Naive B cell (primary cell): Measurements from ENCODE around the gene LRTM1. TPM values are rescaled to one million over a fixed set of nuclear protein-coding genes. Genes with fewer than 3 reads are reported as not detected.

Experiments used
- ATAC-seq, 2 donors: fragments of 150-1000 bp; cut with Tn5 transposase; 2 replicates each; pipeline ENCODE4 v1.10.0; 2021; ENCODE audit warnings: low read depth in 2 of 2, mild to moderate bottlenecking in 2 of 2, moderate library complexity in 2 of 2
- DNase-seq: peaks from one replicate; pipeline ENCODE4 v3.0.0; 2022
- H3K27ac Mint-ChIP-seq, 6 donors: one replicate each; pipeline ENCODE4 v1.8.0; 2020 to 2022; ENCODE audit warnings: mild to moderate bottlenecking in 6 of 6, mixed read lengths in 6 of 6, moderate library complexity in 5 of 6, inconsistent platforms in 2 of 6
- H3K27me3 Mint-ChIP-seq, 3 donors: one replicate each; pipeline ENCODE4 v1.8.0; 2021 to 2022; ENCODE audit warnings: mixed read lengths in 3 of 3, mild to moderate bottlenecking in 1 of 3
- H3K36me3 Mint-ChIP-seq, 2 donors: one replicate each; pipeline ENCODE4 v1.8.0; 2020 to 2022; ENCODE audit warnings: mixed read lengths in 2 of 2, inconsistent platforms in 1 of 2, mild to moderate bottlenecking in 1 of 2
- H3K4me1 Mint-ChIP-seq, 3 donors: one replicate each; pipeline ENCODE4 v1.8.0; 2020 to 2022; ENCODE audit warnings: mixed read lengths in 3 of 3, inconsistent platforms in 1 of 3, mild to moderate bottlenecking in 1 of 3, moderate library complexity in 1 of 3
- H3K4me3 Mint-ChIP-seq, 8 donors: one replicate each; pipeline ENCODE4 v1.8.0; 2020 to 2022; ENCODE audit warnings: mild to moderate bottlenecking in 8 of 8, mixed read lengths in 8 of 8, moderate library complexity in 8 of 8, inconsistent platforms in 2 of 8
- H3K9me3 Mint-ChIP-seq, 7 donors: one replicate each; pipeline ENCODE4 v1.8.0; 2020 to 2022; ENCODE audit warnings: mixed read lengths in 7 of 7, mild to moderate bottlenecking in 5 of 7, inconsistent platforms in 2 of 7, moderate library complexity in 1 of 7
- polyA plus RNA-seq, 6 donors: library from polyadenylated mRNA; unstranded; fragments of 300-500 nt; fragmentation: Illumina TruSeq; gene quantifications; one replicate each; pipeline ENCODE4 v1.2.3, GENCODE V29; 2021; ENCODE audit warnings: low read depth in 6 of 6

LRTM1 gene
- polyA plus RNA-seq, 6 donors from 2014 or later, result not detected

DNA sequence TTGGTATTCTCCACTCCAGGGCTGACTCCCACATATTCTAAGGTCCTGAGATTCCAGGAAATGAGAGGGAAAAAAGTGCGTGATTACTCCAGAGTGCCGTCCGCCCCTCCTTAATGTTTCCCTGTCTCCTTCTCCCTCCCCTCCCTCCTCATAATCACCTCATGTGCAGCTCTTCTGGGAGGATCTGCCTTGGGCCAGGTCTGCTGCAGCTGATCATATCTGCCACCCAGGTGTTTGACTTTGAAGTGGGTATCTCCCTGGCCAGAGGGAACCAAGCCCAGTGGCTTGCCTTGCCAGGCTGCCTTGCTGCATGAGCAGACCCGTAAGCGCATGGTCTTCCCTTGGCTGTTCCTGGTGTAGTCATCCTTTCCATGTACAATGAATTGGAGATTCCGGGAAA is 28.1 kb upstream of the LRTM1 start:
- no peak for DNase-seq
- H3K36me3 Mint-ChIP-seq, result no peaks in the 10 kb centered on the region
- ATAC-seq, result no peak
- H3K4me3 Mint-ChIP-seq, result no peak overlapping the region
- no peaks in the 10 kb centered on the region for H3K27me3 Mint-ChIP-seq
- H3K27ac Mint-ChIP-seq, result no peak overlapping the region
- H3K9me3 Mint-ChIP-seq, result peaks cover 0 to 4% (median 0%) of the 10 kb centered on the region in 7 donors
- H3K4me1 Mint-ChIP-seq, result no peaks in the 10 kb centered on the region

DNA sequence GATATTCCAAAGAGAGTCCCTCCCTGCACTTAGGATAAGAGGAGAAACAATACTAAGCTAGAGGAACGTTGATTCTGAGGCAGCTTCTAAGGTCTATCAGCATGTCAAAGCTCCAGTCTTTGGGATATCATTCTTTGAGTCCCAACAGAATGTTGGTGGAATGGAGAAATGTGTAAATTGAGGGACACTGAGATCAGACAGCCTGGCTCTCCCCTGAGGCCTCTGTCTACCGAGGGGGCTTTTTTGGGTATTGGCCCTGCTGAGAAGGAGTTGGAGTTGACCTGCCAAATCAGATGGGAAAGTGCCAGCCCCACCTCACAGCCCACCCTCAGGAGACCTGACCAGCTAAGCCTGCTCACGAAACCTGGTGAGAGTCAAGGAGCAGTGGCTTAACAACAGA is 27.6 kb upstream of the LRTM1 start:
- no peaks in the 10 kb centered on the region for H3K27me3 Mint-ChIP-seq
- no peaks in the 10 kb centered on the region for H3K36me3 Mint-ChIP-seq
- no peaks in the 10 kb centered on the region for H3K4me1 Mint-ChIP-seq
- no peak overlapping the region for H3K27ac Mint-ChIP-seq
- no peak overlapping the region for H3K4me3 Mint-ChIP-seq
- DNase-seq (no peak), ATAC-seq (no peak)
- H3K9me3 Mint-ChIP-seq, result peaks cover 0 to 4% (median 0%) of the 10 kb centered on the region in 7 donors

DNA sequence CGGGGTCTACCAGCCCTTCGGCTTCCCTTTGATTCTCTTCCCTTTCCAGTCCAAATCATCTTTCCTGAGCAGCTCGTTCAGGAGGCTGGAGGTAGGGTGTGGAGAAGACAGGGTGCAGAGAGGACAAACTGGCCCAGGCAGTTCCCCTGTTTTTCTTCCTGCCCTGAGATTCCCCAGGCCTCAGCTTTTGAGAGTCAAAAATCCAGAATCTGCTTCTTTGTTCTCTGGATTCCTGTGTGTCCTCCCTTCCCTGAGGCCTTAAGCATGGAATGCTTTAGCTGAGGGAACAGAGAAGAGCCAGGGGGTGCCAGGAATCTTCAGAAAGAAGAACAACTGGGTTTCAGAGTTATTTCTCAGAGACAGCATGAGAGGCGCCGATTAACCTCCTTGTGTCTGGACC is 26.7 kb upstream of the LRTM1 start:
- Mint-ChIP-seq H3K27me3 (no peaks in the 10 kb centered on the region), H3K4me3 (no peak overlapping the region), H3K36me3 (no peaks in the 10 kb centered on the region), H3K9me3 (peaks cover 0 to 4% (median 0%) of the 10 kb centered on the region in 7 donors), H3K27ac (no peak overlapping the region), H3K4me1 (no peaks in the 10 kb centered on the region)
- ATAC-seq (no peak), DNase-seq (no peak)

DNA sequence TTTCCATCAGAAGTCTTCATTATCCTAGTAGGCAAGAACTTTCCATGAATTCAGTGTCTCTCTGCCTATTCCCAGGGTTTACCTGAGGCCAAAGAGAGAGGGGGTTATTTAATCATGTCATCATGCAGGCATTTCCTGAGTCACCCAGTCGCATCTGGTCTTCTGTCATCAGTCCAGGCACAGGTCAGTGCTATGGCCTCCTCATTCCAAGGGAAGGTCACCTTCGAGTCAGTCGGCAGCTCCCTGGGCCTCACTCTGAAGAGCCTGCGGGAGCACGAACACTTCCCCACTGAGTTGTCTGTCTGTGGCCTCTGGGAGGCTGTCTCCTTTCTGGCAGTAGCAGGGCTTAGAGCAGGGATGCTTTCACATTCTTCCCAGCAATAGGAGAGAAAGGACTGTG is 26.2 kb upstream of the LRTM1 start:
- Mint-ChIP-seq H3K36me3 (no peaks in the 10 kb centered on the region), H3K27ac (no peak overlapping the region), H3K4me1 (no peaks in the 10 kb centered on the region), H3K27me3 (no peaks in the 10 kb centered on the region), H3K4me3 (no peak overlapping the region), H3K9me3 (peaks cover 0 to 4% (median 0%) of the 10 kb centered on the region in 7 donors)
- DNase-seq, result no peak
- ATAC-seq, result no peak

DNA sequence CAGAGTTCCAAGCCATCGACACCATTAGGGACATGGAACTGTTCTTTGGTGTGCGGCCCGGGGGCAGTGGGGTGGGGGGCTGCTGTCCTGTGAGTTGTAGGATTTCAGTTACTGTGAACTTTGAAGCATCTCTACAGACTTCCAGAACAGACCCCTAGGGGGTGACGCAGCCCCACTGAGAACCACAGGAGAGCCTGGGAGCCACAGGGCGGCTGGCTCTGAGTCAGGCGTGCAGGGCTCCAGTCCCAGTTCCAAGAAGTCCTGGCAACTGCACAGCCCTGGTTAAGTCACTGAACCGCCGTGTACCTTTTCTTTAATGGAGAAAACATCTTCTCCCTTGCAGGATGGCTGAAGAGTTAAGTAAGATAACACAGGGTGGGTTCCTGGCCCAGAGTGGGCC is 23.5 kb upstream of the LRTM1 start:
- Mint-ChIP-seq H3K27me3 (no peaks in the 10 kb centered on the region), H3K36me3 (no peaks in the 10 kb centered on the region), H3K27ac (no peak overlapping the region), H3K4me1 (no peaks in the 10 kb centered on the region), H3K9me3 (peaks cover 0 to 4% (median 0%) of the 10 kb centered on the region in 7 donors), H3K4me3 (no peak overlapping the region)
- ATAC-seq, result no peak
- no peak for DNase-seq

DNA sequence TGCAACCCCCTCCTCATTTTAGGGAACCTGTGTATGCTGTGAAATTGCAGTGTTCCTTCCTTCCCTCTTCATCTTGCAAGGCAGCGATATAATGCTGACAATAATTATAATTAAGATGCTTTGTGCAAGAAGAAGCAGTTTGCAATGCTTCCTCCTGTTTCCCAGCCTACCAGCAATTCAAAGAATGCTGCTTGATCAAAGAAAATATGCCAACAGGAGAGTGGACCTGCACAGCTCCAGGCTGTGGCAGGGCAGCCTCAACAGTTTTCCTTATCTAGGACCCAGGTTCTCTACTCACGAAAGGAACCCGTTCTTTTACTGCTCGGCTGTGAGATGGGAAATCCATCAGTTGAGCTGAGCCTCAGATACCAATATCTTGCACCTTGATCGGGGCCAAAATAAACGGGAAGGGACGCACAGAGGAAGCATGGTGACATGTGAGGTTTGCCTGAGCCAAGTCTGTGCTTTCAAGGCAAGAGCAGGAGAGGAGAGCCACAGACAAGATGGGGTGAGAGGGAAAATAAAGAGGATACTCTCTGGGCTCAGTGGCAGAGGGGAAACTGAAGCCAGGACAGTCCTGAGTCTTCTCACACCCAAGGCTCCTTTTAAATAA is 22.6 kb upstream of the LRTM1 start:
- no peak for ATAC-seq

DNA sequence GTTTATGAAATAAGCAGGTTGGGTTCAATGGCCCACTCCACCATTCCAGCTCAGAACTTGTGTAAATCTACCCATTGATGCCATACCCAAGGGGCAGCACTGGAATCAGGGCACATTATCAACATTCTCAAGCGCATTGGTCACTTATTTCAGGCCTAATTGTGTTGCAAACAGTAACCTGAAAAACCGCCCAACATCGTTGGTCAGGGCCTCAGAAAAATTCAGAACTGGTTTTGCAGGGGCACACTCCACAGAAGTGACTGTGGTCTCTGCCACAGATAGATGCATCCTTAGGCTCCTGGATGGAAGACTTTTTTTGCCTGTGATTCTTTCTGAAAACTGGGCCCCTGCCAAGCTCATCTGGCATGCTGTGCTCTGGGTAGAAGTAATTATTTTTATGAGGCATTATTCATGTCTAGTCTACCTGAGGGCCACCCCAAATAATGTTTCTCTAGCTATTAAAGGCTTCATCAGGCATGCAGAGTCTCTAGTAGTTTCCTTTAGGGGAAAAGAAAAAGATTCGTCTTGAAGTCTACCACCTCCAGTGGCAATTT is 21.7 kb upstream of the LRTM1 start:
- no peaks in the 10 kb centered on the region for H3K4me1 Mint-ChIP-seq
- no peak overlapping the region for H3K27ac Mint-ChIP-seq
- no peak for DNase-seq
- H3K9me3 Mint-ChIP-seq, result peaks cover 0 to 2% (median 0%) of the 10 kb centered on the region in 7 donors
- ATAC-seq, result no peak
- H3K4me3 Mint-ChIP-seq, result no peak overlapping the region
- no peaks in the 10 kb centered on the region for H3K36me3 Mint-ChIP-seq
- no peaks in the 10 kb centered on the region for H3K27me3 Mint-ChIP-seq

More for the DNA sequence above, 22.6 kb upstream of the LRTM1 start:
- Mint-ChIP-seq H3K27me3 (no peaks in the 10 kb centered on the region), H3K36me3 (no peaks in the 10 kb centered on the region), H3K4me3 (no peak overlapping the region), H3K9me3 (peaks cover 0 to 3% (median 0%) of the 10 kb centered on the region in 7 donors), H3K27ac (no peak overlapping the region), H3K4me1 (no peaks in the 10 kb centered on the region)
- DNase-seq, result no peak

DNA sequence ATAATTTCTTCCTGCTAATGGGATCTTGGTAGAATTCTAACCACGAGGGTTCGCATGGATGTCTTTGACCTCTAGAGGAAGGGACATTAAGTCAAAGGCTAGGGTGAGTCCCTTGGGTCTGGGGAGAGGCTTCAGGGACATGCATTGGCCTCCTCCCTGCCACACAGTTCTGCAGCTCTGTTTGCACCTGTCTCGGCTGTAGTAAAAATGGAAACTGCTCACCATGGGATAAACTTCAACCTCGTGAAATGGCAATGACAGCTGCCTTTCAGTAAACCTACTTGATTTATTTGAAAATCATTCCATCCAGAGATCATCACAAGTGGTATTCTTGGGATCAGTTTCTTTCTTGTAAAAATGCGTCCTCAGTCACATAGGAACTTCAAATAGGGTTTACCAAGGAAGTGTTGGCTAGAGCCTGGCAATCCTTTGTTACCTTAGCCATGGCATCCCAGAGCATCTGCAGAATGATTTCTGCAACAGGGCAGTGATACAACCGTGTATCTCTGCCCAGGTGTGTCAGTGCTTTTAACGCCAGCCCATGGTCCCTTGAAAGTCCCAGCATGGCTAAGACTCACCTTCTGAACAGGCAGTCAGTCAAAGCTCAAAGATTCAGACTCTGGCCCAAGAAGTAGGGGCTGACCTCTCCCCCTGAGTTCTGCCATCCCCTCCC is 14.0 kb upstream of the LRTM1 start:
- H3K36me3 Mint-ChIP-seq, result no peaks in the 10 kb centered on the region
- ATAC-seq (no peak), DNase-seq (no peak)
- H3K9me3 Mint-ChIP-seq, result no peaks in the 10 kb centered on the region
- no peak overlapping the region for H3K27ac Mint-ChIP-seq
- no peak overlapping the region for H3K4me3 Mint-ChIP-seq
- H3K27me3 Mint-ChIP-seq, result peaks cover 0 to 3% (median 0%) of the 10 kb centered on the region in 3 donors
- no peaks in the 10 kb centered on the region for H3K4me1 Mint-ChIP-seq

DNA sequence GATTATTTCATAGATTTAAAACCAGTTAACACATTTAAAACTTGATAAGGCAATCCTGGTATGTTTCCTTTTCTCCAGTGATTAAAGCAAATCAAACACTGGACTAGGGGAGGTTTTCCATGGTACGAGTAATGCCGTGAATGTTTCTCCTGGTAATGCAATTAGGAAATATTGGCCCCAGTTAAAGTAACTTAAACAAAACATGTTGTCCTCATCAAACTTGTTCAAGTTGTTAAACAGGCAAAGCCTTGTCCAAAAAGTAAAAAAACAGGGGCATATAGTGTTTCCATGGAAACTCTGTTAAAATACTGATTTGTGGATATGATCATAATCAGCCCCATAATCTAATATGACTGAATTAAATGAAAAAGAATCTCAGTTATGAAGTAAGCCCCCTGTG is 13.1 kb upstream of the LRTM1 start:
- no peaks in the 10 kb centered on the region for H3K9me3 Mint-ChIP-seq
- H3K4me3 Mint-ChIP-seq, result no peak overlapping the region
- H3K27ac Mint-ChIP-seq, result no peak overlapping the region
- ATAC-seq (no peak), DNase-seq (no peak)
- H3K27me3 Mint-ChIP-seq, result peaks cover 0 to 3% (median 0%) of the 10 kb centered on the region in 3 donors
- H3K4me1 Mint-ChIP-seq, result no peaks in the 10 kb centered on the region
- H3K36me3 Mint-ChIP-seq, result no peaks in the 10 kb centered on the region

DNA sequence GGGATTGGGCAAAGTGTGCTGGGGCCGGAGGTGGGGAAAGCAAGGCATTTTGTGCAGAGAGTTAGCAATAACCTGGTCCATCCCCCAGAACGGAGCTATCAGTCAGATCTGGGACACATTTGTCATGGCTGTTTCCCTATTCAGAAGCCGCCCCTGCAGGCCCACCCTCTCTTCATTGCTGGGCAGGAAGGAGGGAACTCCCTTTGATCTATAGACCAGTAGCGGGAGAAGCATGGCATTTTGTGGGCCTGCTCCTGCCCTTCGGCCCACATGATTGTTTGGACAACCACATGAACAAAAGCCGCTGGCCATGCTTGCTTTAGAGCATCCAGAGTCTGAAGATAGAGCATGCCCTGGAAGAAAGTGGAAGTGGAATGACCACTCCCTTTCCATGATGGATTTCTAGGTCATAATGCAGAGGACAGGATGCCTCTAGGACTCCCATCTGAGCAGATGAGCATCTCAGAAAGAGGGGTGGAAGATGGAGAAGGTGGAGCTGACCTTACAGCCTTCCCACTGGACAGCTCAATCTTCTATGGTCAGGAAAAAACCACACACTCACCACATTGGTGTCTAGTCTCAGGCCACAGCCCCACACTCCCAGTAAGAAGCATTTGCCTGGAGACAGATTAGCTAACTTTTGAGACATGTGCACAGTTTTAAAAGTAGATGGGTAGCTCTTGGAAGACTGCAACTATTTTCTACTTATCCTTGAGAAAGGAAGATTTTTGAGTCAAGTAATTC is 11.9 kb upstream of the LRTM1 start:
- Mint-ChIP-seq H3K4me3 (no peak overlapping the region), H3K36me3 (no peaks in the 10 kb centered on the region), H3K27me3 (peaks cover 0 to 3% (median 0%) of the 10 kb centered on the region in 3 donors), H3K9me3 (no peaks in the 10 kb centered on the region), H3K4me1 (no peaks in the 10 kb centered on the region), H3K27ac (no peak overlapping the region)
- ATAC-seq, result no peak
- DNase-seq, result no peak

DNA sequence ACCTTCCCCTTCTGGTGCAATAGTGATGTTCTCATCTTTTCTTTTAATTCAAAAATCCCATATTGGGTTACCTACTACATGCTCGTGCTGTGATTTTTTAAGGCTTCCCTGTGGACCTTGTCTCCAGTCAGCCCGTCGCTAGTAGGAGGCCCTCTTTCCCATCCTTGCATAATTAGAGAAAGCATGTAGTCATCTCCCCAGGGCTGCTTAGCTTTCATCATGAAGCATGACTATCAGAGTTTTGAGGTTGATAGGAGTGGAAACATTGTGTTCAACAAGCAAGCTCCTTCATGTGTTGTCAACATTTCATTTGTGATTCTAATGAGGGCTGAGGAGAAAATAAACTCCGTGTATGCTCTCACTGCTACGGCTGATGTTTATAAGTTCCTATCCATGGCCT is 8.7 kb upstream of the LRTM1 start:
- no peaks in the 10 kb centered on the region for H3K36me3 Mint-ChIP-seq
- peaks cover 0 to 3% (median 0%) of the 10 kb centered on the region in 7 donors for H3K9me3 Mint-ChIP-seq
- no peak overlapping the region for H3K4me3 Mint-ChIP-seq
- no peak overlapping the region for H3K27ac Mint-ChIP-seq
- no peaks in the 10 kb centered on the region for H3K4me1 Mint-ChIP-seq
- peaks cover 0 to 3% (median 0%) of the 10 kb centered on the region in 3 donors for H3K27me3 Mint-ChIP-seq
- DNase-seq (no peak), ATAC-seq (no peak)

DNA sequence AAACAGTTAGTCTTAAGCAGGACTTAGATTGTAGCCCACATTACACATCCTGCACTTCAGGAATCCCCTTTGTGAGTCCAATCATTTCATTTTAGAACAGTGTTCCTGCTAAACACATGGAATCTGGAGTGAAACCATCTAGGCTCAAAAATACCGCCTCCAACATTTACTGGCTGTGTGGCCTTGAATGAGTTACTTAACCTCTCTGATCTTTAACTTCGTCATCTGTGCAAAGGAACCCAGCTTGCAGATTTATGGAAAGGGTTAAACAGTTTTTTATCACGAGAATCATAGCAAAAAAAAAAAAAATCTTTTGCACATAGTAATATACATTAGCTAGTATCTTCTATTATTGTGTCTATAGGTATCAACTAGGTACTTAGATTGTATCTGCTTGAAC is 8.0 kb upstream of the LRTM1 start:
- no peak for DNase-seq
- H3K36me3 Mint-ChIP-seq, result no peaks in the 10 kb centered on the region
- H3K27ac Mint-ChIP-seq, result no peak overlapping the region
- H3K9me3 Mint-ChIP-seq, result peaks cover 0 to 3% (median 0%) of the 10 kb centered on the region in 7 donors
- no peaks in the 10 kb centered on the region for H3K4me1 Mint-ChIP-seq
- peaks cover 0 to 3% (median 0%) of the 10 kb centered on the region in 3 donors for H3K27me3 Mint-ChIP-seq
- no peak for ATAC-seq
- peak overlapping the region in 1 of 8 donors; percentile 5 for H3K4me3 Mint-ChIP-seq

DNA sequence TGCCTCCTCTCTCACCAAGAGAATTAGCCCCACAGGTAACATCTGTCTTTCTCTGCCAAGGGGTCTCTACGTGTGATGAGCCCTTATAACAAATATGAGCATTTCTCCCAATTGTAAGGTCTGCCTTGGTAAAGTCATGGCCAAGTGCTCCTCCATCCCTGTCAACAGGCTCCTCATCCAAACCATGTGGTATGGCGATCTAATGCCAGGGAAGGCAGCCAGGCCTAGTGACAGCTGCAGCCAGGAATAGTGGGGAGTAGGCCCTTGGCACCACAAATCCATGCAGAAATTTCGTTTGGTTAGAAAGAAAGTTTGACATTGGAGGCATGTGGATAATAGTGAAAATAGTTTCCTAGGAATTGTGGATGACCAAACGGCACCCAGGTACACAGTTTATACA is 4.7 kb upstream of the LRTM1 start:
- Mint-ChIP-seq H3K9me3 (peaks cover 0 to 4% (median 0%) of the 10 kb centered on the region in 7 donors), H3K4me3 (no peak overlapping the region), H3K4me1 (no peaks in the 10 kb centered on the region), H3K27me3 (no peaks in the 10 kb centered on the region), H3K36me3 (no peaks in the 10 kb centered on the region), H3K27ac (no peak overlapping the region)
- DNase-seq, result no peak
- ATAC-seq, result no peak

DNA sequence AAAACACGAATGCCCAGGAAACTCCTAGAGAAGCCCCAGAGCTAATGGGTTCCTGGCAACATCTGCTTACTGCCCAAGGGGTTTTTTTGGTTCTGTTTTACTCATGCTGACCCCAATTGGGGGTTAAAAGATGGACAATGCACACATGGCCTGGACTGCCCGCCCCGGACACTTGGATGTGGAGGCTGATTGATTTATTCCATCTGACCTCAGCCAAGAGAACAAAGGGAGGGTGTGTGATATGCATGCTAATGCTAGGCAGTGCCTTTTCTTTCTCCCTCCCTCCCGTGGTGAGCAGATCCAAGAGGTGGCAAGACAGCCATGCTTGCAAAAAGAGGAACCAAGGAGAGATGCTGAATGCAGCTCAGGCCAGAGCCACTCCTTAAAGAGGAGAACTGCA is 3.3 kb upstream of the LRTM1 start:
- ATAC-seq (no peak), DNase-seq (no peak)
- Mint-ChIP-seq H3K27ac (no peak overlapping the region), H3K4me3 (no peak overlapping the region), H3K36me3 (no peaks in the 10 kb centered on the region), H3K9me3 (peaks cover 0 to 4% (median 0%) of the 10 kb centered on the region in 7 donors), H3K27me3 (no peaks in the 10 kb centered on the region), H3K4me1 (no peaks in the 10 kb centered on the region)
